Ovary (tissue), 9 donors: ENCODE results near the gene LOXHD1. TPM values are rescaled to one million over a fixed set of nuclear protein-coding genes. Genes with fewer than 3 reads are reported as not detected.

ENCODE experiments used
- DNase-seq, 5 donors: peaks; one replicate each; pipeline ENCODE4 v3.0.0-alpha.2; 2019 to 2020
- H3K27ac ChIP-seq, 2 donors: fragments of 200-600 bp; one replicate each; pipeline versions ENCODE4 v1.5.1 to v1.8.0; 2019 to 2022
- H3K27me3 ChIP-seq: fragments of 200-600 bp; one replicate; pipeline ENCODE4 v1.8.0; 2022
- H3K36me3 ChIP-seq: fragments of 200-600 bp; sonication (generic); one replicate; pipeline ENCODE4 v1.5.1; 2019
- H3K4me1 ChIP-seq: one replicate; pipeline ENCODE4 v1.8.1; 2013; ENCODE audit warnings: mild to moderate bottlenecking, moderate library complexity; ENCODE audit not compliant: insufficient read depth
- H3K4me3 ChIP-seq: fragments of 200-600 bp; sonication (generic); one replicate; pipeline ENCODE4 v1.5.1; 2017
- H3K9me3 ChIP-seq, 2 donors: fragments of 200-600 bp in 1 of 2; sonication (generic) in 1 of 2; one replicate each; pipeline versions ENCODE4 v1.5.1 to v1.8.1; 2013 to 2019; ENCODE audit warnings: mild to moderate bottlenecking in 1 of 2, moderate library complexity in 1 of 2
- EP300 ChIP-seq: sonication (generic); formaldehyde crosslinking; IDR thresholded peaks from one replicate; pipeline ENCODE4 v1.6.1; 2017; ENCODE audit warnings: antibody characterized with exemption
- POLR2A ChIP-seq: fragments of 450-650 bp; IDR thresholded peaks from one replicate; pipeline ENCODE4 v1.6.1; 2017; ENCODE audit warnings: antibody characterized with exemption, mild to moderate bottlenecking, moderate library complexity
- WGBS, 3 donors: extraction: QIAGEN DNeasy Blood & Tissue Kit in 1 of 3; methylation state at CpG; one replicate each; pipeline versions ENCODE4 v1.1.5 to v1.1.7; 2013 to 2017; 5-methylcytosine and 5-hydroxymethylcytosine counted together
- intact Hi-C, 4 donors: fragments of 100-400 bp; cut with DNase I; formaldehyde crosslinking; loops; one replicate each; pipeline versions ENCODE4 v1.11.0 to v1.15.1; 2022 to 2023
- polyA plus RNA-seq, 2 donors: library from polyadenylated mRNA; stranded (reverse); fragments of 200-250 nt in 1 of 2; fragments of 350-450 nt in 1 of 2; fragmentation: Illumina TruSeq in 1 of 2; extraction: RNeasy Lipid Tissue Mini Kit (QIAGEN cat#74804) in 1 of 2; gene quantifications; one replicate each; pipeline ENCODE4 v1.2.3, GENCODE V29; 2013 to 2014
- total RNA-seq, 7 donors: library from RNA; depleted of rRNA in 2 of 7; stranded (reverse); fragments of >200 nt in 2 of 7; fragmentation: NEBNext Ultra II Directional in 3 of 7; extraction: Animal tissue kit (Norgen Biotek cat#: 25700) in 3 of 7; gene quantifications; one replicate each; pipeline versions ENCODE4 v1.1.0 to v1.2.4, GENCODE V29; 2016 to 2023
- TF ChIP-seq, protein P1 (sequence below), 3 donors: fragments of 450-650 bp in 2 of 3; fragments of 200-600 bp in 1 of 3; IDR thresholded peaks; one replicate each; pipeline versions ENCODE4 v1.5.1 to v1.8.0; 2016 to 2022; ENCODE audit warnings: antibody characterized with exemption in 3 of 3, mild to moderate bottlenecking in 1 of 3
- donor health status: DM: no; HTN: no; CAD: no; lungs with moderate emphysema.
- donor health status: DM: no; HTN: no; CAD: no.
- donor health status: Bipolar disorder and iron deficiency.
- donor health status: DM: yes; HTN: yes; CAD: no.
- donor health status: DM: no; HTN: no; CAD: no.
- donor health status: DM: yes; HTN: yes; CAD: no.

LOXHD1 gene
- total and polyA plus RNA-seq, 9 donors = 0.13 to 1.2 (median 0.31) TPM; not detected in 3

DNA sequence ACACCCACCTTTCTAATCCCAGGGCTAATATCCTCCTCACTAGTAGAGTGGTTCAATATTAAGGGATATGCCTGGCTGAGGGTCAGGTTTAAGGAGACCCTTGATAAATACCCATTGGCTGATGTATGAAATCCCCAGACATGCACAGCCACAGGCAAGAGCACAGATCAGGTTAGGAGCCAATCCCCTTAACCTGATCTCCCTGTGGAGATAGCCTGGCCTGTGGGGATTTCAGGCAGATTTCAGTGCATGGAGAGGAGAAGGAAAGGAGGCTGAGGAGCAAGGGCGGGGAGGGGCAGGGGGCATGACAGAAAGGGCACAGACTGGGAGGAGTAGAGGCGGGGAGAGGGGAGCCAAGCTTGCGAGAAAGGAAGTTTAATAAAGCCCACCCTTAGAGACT lies 129.0 kb downstream of the LOXHD1 start:
- H3K9me3 ChIP-seq = no peaks in the 10 kb centered on the region
- H3K27ac ChIP-seq = no peak overlapping the region
- no peak for TF ChIP-seq EP300
- no peak for TF ChIP-seq POLR2A
- TF ChIP-seq, protein P1, sequence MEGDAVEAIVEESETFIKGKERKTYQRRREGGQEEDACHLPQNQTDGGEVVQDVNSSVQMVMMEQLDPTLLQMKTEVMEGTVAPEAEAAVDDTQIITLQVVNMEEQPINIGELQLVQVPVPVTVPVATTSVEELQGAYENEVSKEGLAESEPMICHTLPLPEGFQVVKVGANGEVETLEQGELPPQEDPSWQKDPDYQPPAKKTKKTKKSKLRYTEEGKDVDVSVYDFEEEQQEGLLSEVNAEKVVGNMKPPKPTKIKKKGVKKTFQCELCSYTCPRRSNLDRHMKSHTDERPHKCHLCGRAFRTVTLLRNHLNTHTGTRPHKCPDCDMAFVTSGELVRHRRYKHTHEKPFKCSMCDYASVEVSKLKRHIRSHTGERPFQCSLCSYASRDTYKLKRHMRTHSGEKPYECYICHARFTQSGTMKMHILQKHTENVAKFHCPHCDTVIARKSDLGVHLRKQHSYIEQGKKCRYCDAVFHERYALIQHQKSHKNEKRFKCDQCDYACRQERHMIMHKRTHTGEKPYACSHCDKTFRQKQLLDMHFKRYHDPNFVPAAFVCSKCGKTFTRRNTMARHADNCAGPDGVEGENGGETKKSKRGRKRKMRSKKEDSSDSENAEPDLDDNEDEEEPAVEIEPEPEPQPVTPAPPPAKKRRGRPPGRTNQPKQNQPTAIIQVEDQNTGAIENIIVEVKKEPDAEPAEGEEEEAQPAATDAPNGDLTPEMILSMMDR (IDR thresholded peaks at IDR 0.05) = no peak
- intact Hi-C loops = no loop called here
- H3K36me3 ChIP-seq = no peaks in the 10 kb centered on the region
- H3K4me1 ChIP-seq = no peaks in the 10 kb centered on the region
- no peak for DNase-seq
- H3K4me3 ChIP-seq = no peak overlapping the region
- WGBS, 3 donors = 66 to 82% (median 80%) methylated on average over 3 of the region's 3 CpGs
- H3K27me3 ChIP-seq = no peaks in the 10 kb centered on the region

DNA sequence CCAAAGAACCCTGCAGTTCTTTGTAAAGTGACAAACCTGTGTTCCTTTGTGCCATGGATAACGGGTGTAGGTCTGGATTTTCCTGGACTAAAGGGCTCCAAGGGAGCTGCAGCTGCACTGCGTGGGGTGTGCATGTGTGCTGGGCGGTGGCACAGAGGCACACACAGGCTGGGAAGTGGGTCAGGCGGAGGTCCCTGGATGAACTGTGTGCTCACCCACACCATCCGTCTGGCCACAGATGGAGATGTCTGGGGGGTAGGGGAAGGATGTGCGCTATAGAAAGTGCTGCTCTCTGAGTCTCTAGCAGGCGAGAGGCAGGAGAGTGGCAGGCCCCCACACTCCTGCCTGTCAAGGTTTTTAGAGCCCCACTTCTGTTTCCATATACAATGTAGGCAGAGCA lies 137.2 kb downstream of the LOXHD1 start:
- H3K4me1 ChIP-seq = no peaks in the 10 kb centered on the region
- H3K27me3 ChIP-seq = no peaks in the 10 kb centered on the region
- H3K36me3 ChIP-seq = no peaks in the 10 kb centered on the region
- no peaks in the 10 kb centered on the region for H3K9me3 ChIP-seq
- no peak for DNase-seq
- intact Hi-C loops = no loop called here
- WGBS, 3 donors = 64 to 79% (median 75%) methylated on average over 7 of the region's 7 CpGs
- H3K27ac ChIP-seq = no peak overlapping the region
- TF ChIP-seq POLR2A (no peak), EP300 (no peak)
- TF ChIP-seq, protein P1 (IDR thresholded peaks at IDR 0.05) = no peak
- H3K4me3 ChIP-seq = no peak overlapping the region

DNA sequence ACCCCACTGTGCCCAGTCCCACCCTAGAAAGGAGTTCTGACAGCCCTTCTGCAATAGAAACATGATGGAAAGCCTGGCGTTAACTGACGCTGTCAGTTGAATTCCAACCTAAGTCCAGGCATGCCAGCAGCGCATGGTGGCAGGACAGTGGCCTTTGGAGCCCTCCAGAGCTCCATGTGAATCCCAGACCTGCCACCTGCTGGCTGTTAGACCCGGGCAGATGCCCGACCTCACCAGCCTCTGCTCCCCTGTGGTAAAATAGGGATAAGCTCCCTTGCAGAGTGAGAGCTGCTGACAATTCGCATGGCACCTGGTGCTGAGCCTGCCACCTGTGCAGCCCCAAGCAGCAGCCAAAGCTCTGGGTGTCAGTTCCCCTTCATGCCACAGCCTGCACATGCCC lies 138.6 kb downstream of the LOXHD1 start:
- Histone ChIP-seq H3K4me1 (no peaks in the 10 kb centered on the region), H3K4me3 (no peak overlapping the region), H3K9me3 (no peaks in the 10 kb centered on the region), H3K27me3 (no peaks in the 10 kb centered on the region), H3K27ac (no peak overlapping the region), H3K36me3 (no peaks in the 10 kb centered on the region)
- no peak for DNase-seq
- WGBS, 3 donors = 53 to 70% (median 54%) methylated on average over 6 of the region's 6 CpGs
- TF ChIP-seq, protein P1 (IDR thresholded peaks at IDR 0.05) = no peak
- intact Hi-C loops = no loop called here

DNA sequence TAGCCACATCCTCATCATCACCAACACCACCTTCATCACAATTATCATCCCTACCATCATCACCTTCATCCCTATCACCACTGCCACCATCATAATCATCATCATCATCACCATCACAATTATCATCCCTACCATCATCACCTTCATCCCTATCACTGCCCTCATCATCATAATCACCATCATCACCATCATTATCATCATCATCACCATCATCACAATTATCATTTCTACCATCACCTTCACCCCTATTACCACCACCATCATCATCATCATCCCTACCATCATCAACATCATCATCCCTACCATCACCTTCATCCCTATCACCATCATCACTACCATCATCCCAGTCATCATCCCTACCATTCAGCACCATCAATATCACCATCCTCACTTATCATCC lies 140.5 kb downstream of the LOXHD1 start:
- intact Hi-C loops = no loop called here
- no peak overlapping the region for H3K4me3 ChIP-seq
- no peaks in the 10 kb centered on the region for H3K9me3 ChIP-seq
- no peak overlapping the region for H3K27ac ChIP-seq
- no peaks in the 10 kb centered on the region for H3K27me3 ChIP-seq
- no peaks in the 10 kb centered on the region for H3K36me3 ChIP-seq
- no peaks in the 10 kb centered on the region for H3K4me1 ChIP-seq
- TF ChIP-seq, protein P1 (IDR thresholded peaks at IDR 0.05) = no peak
- TF ChIP-seq POLR2A (no peak), EP300 (no peak)
- DNase-seq = no peak

DNA sequence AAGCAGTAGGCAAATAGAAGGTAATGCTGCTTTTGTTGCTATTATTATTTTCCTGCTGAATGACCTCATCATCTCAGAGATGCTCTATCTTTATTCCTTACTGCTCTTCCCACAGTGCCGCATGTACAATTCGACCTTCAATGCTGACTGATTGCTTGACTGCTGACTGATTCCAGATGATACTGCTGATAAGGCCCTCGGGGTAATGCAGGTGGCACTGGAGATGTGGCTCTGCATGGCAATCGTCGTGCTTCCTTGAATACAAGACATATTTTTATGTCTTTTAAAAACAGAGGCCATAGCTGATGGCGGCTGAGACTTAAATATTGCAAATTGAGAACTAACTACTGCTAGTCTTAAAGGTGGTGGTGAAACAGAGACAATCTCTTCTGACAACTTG lies 146.6 kb downstream of the LOXHD1 start:
- intact Hi-C loops = no loop called here
- 64 to 76% (median 68%) methylated on average over 6 of the region's 6 CpGs for WGBS, 3 donors

More for the DNA sequence above, 146.6 kb downstream of the LOXHD1 start:
- Histone ChIP-seq H3K36me3 (no peaks in the 10 kb centered on the region), H3K27me3 (no peaks in the 10 kb centered on the region), H3K4me1 (no peaks in the 10 kb centered on the region), H3K9me3 (no peaks in the 10 kb centered on the region), H3K4me3 (no peak overlapping the region), H3K27ac (no peak overlapping the region)
- DNase-seq = no peak
- TF ChIP-seq EP300 = no peak
- TF ChIP-seq, protein P1 (IDR thresholded peaks at IDR 0.05) = no peak
- no peak for TF ChIP-seq POLR2A
